Measurements from ENCODE around the gene KIF1B.
"Not testable (repeated sequence)": the region's sequence is repeated elsewhere in the genome, so short reads cannot be mapped to it uniquely, and the experiment has no call there.

Gene KIF1B

GRCh38 chr1:10424651-10425050, 214.3 kb downstream of the KIF1B start:
- no peak for DNase-seq (ENCODE audit: low read depth, low spot score)

- not testable (repeated sequence) for DNase-seq (ENCODE audit: low read depth, low spot score)
These were observed 215.6 kb downstream of the KIF1B start for GRCh38 chr1:10425826-10426534.

- not testable (repeated sequence) for DNase-seq (ENCODE audit: low read depth, low spot score)
These were observed 216.1 kb downstream of the KIF1B start for GRCh38 chr1:10426535-10426848.

GRCh38 chr1:10428984-10429383, 218.6 kb downstream of the KIF1B start:
- no peak for DNase-seq (ENCODE audit: low read depth, low spot score)

GRCh38 chr1:10429868-10430215, 219.5 kb downstream of the KIF1B start:
- DNase-seq (ENCODE audit: low read depth, low spot score), result no peak

GRCh38 chr1:10430216-10431069, 220.1 kb downstream of the KIF1B start, which contains the start of gene CENPS:
TSS of gene CENPS (plus strand) at chr1:10430433. CDS start at chr1:10430518, 85 bp downstream.
- DNase-seq (ENCODE audit: low read depth, low spot score), result peak; percentile 73
